Gastrocnemius medialis (tissue), 4 donors: ENCODE measurements around the gene GOSR2. TPM values are rescaled to one million over a fixed set of nuclear protein-coding genes. Genes with fewer than 3 reads are reported as not detected.

ENCODE experiments used
- ATAC-seq, 2 donors: fragments of 150-250 bp; one replicate each; pipeline ENCODE4 v1.9.1; 2016
- DNase-seq, 2 donors: peaks; one replicate each; pipeline ENCODE4 v3.0.0-alpha.2; 2019
- H3K27ac ChIP-seq, 4 donors: fragments of 200-600 bp; sonication (generic); 1 replicate in 1 of 4; 2 replicates in 3 of 4; pipeline ENCODE4 v1.5.1; 2016 to 2018; ENCODE audit warnings: mild to moderate bottlenecking in 2 of 4, moderate library complexity in 1 of 4
- H3K27me3 ChIP-seq, 3 donors: fragments of 200-600 bp; sonication (generic) in 2 of 3; 1 replicate in 1 of 3; 2 replicates in 2 of 3; pipeline versions ENCODE4 v1.5.1 to v1.6.0; 2016 to 2019; ENCODE audit warnings: mild to moderate bottlenecking in 1 of 3, moderate library complexity in 1 of 3
- H3K36me3 ChIP-seq, 2 donors: fragments of 200-600 bp; sonication (generic) in 1 of 2; one replicate each; pipeline ENCODE4 v1.5.1; 2017 to 2018
- H3K4me1 ChIP-seq, 2 donors: fragments of 200-600 bp; sonication (generic) in 1 of 2; one replicate each; pipeline ENCODE4 v1.5.1; 2016 to 2017; ENCODE audit warnings: mild to moderate bottlenecking in 2 of 2
- H3K4me3 ChIP-seq, 4 donors: fragments of 200-600 bp; sonication (generic) in 3 of 4; 1 replicate in 1 of 4; 2 replicates in 3 of 4; pipeline ENCODE4 v1.5.1; 2016 to 2019; ENCODE audit warnings: mild to moderate bottlenecking in 2 of 4
- H3K9me3 ChIP-seq, 3 donors: fragments of 200-600 bp; sonication (generic) in 2 of 3; 1 replicate in 1 of 3; 2 replicates in 2 of 3; pipeline ENCODE4 v1.5.1; 2016 to 2019
- POLR2A ChIP-seq, 2 donors: fragments of 450-650 bp; IDR thresholded peaks; one replicate each; pipeline ENCODE4 v1.6.1; 2017; ENCODE audit warnings: antibody characterized with exemption in 2 of 2, mild to moderate bottlenecking in 2 of 2, moderate library complexity in 2 of 2
- in situ Hi-C, 4 donors: fragments of 200-750 bp; cut with MboI; loops; one replicate each; pipeline versions ENCODE4 v1.15.0 to v1.8.0; 2017; ENCODE audit warnings: low sequenced_read_pairs in 4 of 4
- intact Hi-C: fragments of 100-400 bp; cut with DNase I; formaldehyde crosslinking; loops from one replicate; pipeline ENCODE4 v1.15.1; 2023; ENCODE audit warnings: low total_unique reads
- total RNA-seq, 4 donors: library from RNA; depleted of rRNA; stranded (reverse); fragments of >200 nt; gene quantifications; one replicate each; pipeline versions ENCODE4 v1.1.0 to v1.2.3, GENCODE V29; 2016
- TF ChIP-seq, protein P1 (sequence below), 5 experiments: fragments of 450-650 bp in 3 of 5; fragments of 200-600 bp in 2 of 5; sonication (generic) in 2 of 5; IDR thresholded peaks in 4 of 5; conservative IDR thresholded peaks in 1 of 5; 1 replicate in 4 of 5; 2 replicates in 1 of 5; pipeline ENCODE4 v1.5.1; 2016 to 2019; ENCODE audit warnings: antibody characterized with exemption in 5 of 5, mild to moderate bottlenecking in 3 of 5, moderate library complexity in 3 of 5

GOSR2 gene
- total RNA-seq, 4 donors from 2014 or later: 25.3 to 32.9 (median 31.6) TPM

DNA sequence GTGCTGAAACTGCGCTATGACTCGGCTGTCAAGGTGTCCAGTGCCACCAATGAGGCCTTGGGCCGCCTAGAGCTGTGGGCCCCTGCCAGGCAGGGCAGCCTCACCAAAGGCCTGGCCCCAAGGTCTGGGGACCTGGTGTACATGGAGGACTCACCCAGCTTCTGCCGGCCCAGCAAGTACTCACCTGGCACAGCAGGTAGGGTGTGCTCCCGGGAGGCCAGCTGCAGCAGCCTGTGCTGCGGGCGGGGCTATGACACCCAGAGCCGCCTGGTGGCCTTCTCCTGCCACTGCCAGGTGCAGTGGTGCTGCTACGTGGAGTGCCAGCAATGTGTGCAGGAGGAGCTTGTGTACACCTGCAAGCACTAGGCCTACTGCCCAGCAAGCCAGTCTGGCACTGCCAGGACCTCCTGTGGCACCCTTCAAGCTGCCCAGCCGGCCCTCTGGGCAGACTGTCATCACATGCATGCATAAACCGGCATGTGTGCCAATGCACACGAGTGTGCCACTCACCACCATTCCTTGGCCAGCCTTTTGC lies 46.5 kb upstream of the GOSR2 start:
- H3K9me3 ChIP-seq: no peaks in the 10 kb centered on the region
- H3K4me1 ChIP-seq: no peaks in the 10 kb centered on the region
- H3K4me3 ChIP-seq: no peak overlapping the region
- TF ChIP-seq, protein P1, sequence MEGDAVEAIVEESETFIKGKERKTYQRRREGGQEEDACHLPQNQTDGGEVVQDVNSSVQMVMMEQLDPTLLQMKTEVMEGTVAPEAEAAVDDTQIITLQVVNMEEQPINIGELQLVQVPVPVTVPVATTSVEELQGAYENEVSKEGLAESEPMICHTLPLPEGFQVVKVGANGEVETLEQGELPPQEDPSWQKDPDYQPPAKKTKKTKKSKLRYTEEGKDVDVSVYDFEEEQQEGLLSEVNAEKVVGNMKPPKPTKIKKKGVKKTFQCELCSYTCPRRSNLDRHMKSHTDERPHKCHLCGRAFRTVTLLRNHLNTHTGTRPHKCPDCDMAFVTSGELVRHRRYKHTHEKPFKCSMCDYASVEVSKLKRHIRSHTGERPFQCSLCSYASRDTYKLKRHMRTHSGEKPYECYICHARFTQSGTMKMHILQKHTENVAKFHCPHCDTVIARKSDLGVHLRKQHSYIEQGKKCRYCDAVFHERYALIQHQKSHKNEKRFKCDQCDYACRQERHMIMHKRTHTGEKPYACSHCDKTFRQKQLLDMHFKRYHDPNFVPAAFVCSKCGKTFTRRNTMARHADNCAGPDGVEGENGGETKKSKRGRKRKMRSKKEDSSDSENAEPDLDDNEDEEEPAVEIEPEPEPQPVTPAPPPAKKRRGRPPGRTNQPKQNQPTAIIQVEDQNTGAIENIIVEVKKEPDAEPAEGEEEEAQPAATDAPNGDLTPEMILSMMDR (IDR thresholded peaks at IDR 0.05 in 4 of 5, conservative IDR thresholded peaks at IDR 0.05 in 1 of 5): no peak
- no peak for TF ChIP-seq POLR2A (IDR thresholded peaks at IDR 0.05)
- no peaks in the 10 kb centered on the region for H3K27me3 ChIP-seq
- intact Hi-C loops: no loop called here
- no peaks in the 10 kb centered on the region for H3K36me3 ChIP-seq
- no peak overlapping the region for H3K27ac ChIP-seq
- in situ Hi-C loops: no loop called here
- no peak for ATAC-seq
- DNase-seq: no peak

- Histone ChIP-seq H3K9me3 (no peaks in the 10 kb centered on the region), H3K4me3 (no peak overlapping the region), H3K27me3 (no peaks in the 10 kb centered on the region), H3K27ac (no peak overlapping the region), H3K36me3 (no peaks in the 10 kb centered on the region), H3K4me1 (no peaks in the 10 kb centered on the region)
- DNase-seq: no peak
- intact Hi-C loops: no loop called here
- in situ Hi-C loops: no loop called here
- ATAC-seq: no peak
- TF ChIP-seq, protein P1 (IDR thresholded peaks at IDR 0.05 in 4 of 5, conservative IDR thresholded peaks at IDR 0.05 in 1 of 5): no peak
- no peak for TF ChIP-seq POLR2A (IDR thresholded peaks at IDR 0.05)
Observed at GRCh38 chr17:46876926-46877325, 46.0 kb upstream of the GOSR2 start.

DNA sequence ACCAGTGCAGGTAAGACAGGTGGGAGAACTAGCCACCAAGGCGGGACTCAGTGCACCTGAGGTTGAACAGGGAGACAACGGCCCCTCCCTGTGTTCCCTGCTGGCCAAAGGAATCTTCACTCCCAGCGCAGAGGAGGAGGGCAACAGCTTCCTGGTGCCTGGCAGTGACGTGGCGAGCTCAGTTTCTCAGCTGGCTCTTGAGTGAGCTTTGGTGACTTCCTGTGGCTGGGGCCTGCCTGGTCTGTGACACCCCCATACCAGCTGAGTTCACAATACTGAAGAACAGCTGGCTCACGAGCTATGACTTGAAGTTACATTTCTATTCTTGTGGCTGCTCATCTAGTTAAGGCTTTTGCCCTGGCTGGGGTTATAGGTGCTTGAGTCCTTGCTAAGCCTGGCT lies 45.5 kb upstream of the GOSR2 start:
- ATAC-seq (no peak), DNase-seq (no peak)
- Histone ChIP-seq H3K4me1 (no peaks in the 10 kb centered on the region), H3K36me3 (no peaks in the 10 kb centered on the region), H3K27ac (no peak overlapping the region), H3K27me3 (no peaks in the 10 kb centered on the region), H3K4me3 (no peak overlapping the region), H3K9me3 (no peaks in the 10 kb centered on the region)
- intact Hi-C loops (no loop called here), in situ Hi-C loops (no loop called here)
- TF ChIP-seq, protein P1 (IDR thresholded peaks at IDR 0.05 in 4 of 5, conservative IDR thresholded peaks at IDR 0.05 in 1 of 5): no peak
- no peak for TF ChIP-seq POLR2A (IDR thresholded peaks at IDR 0.05)

GRCh38 chr17:46878055-46878454 lies 44.9 kb upstream of the GOSR2 start:
- no peak overlapping the region for H3K27ac ChIP-seq
- H3K36me3 ChIP-seq: no peaks in the 10 kb centered on the region
- H3K9me3 ChIP-seq: no peaks in the 10 kb centered on the region
- no peak overlapping the region for H3K4me3 ChIP-seq
- in situ Hi-C loops (no loop called here), intact Hi-C loops (no loop called here)
- no peaks in the 10 kb centered on the region for H3K4me1 ChIP-seq
- no peak for ATAC-seq
- peak; percentile 32 to 34 for DNase-seq
- TF ChIP-seq, protein P1 (IDR thresholded peaks at IDR 0.05 in 4 of 5, conservative IDR thresholded peaks at IDR 0.05 in 1 of 5): no peak
- TF ChIP-seq POLR2A (IDR thresholded peaks at IDR 0.05): no peak
- H3K27me3 ChIP-seq: no peaks in the 10 kb centered on the region

GRCh38 chr17:46879101-46879500 lies 43.9 kb upstream of the GOSR2 start:
- TF ChIP-seq, protein P1 (IDR thresholded peaks at IDR 0.05 in 4 of 5, conservative IDR thresholded peaks at IDR 0.05 in 1 of 5): no peak
- TF ChIP-seq POLR2A (IDR thresholded peaks at IDR 0.05): no peak
- in situ Hi-C loops (no loop called here), intact Hi-C loops (no loop called here)
- H3K9me3 ChIP-seq: no peaks in the 10 kb centered on the region
- H3K4me3 ChIP-seq: no peak overlapping the region
- no peak for ATAC-seq
- H3K36me3 ChIP-seq: no peaks in the 10 kb centered on the region
- H3K27ac ChIP-seq: no peak overlapping the region
- no peaks in the 10 kb centered on the region for H3K4me1 ChIP-seq
- DNase-seq: no peak
- H3K27me3 ChIP-seq: peaks cover 0 to 6% (median 2%) of the 10 kb centered on the region in 3 donors
